HG02973 (cell line): ENCODE measurements around the gene PITPNM1.
"Not testable (repeated sequence)": the region's sequence is repeated elsewhere in the genome, so short reads cannot be mapped to it uniquely, and the experiment has no call there.

Experiments used
- ATAC-seq: cut with Tn5 transposase; IDR thresholded peaks from one replicate; pipeline ENCODE4 v1.9.1; 2021; ENCODE audit warnings: moderate library complexity; ENCODE audit not compliant: unreplicated experiment

Gene PITPNM1

DNA sequence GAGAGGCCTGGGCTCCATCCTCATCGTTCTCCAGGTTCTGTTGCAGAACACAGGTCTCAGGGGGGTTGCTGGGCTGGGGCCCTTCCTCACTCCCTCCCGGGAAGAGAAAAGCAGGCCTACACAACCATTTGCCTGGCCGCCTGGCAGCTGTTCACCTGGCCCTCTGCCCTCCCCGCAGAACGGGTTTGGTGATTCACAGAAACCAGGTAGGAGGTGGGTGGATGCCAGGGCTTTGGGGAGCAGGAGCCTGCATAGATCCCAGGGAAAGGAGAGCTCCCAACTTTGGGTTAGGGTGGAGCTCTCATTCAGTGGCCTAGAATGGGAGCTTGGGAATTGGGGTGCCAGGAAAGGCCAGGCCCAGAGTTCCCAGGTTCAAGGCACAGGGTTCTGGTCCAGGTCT is 37.1 kb downstream of the PITPNM1 start:
- ATAC-seq = no peak

DNA sequence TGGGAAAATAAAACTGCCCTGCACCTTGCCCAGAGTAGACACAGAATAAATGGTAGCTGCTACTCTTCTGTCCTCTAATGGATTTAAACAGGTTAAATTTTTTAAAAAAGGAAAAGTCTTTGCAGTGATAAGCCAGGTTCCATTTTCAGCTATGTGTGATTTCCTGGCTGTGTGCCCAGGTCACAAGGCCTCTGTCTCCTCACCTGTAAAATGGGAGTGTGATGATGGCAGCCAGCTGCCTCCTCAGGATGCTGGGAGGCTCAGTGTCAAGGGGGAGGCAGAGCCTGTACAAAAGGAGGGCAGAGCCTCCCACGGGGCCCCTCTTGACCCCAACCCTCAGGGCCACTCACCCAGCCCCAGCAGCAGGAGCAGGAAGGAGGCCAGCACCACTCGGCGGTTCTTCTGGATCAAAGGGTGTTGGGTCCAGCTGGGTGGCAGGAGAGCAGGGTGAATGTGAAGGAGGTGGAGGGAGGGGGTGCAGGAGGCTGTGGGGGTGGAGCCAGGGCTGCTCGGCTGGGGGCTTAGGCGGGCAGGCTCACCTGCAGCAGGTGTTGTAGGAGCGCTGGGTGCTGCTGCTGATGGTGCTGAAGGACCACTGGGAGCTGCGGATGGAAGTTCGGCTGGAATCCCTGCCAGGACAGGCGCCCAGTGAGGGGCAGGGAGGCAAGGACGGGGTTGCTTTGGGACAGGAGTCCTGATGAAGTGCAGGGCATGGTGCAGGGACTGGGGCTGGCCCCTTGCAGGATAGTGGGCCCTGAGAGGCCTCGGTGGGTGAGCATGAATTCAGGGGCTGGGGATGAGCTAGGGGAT is 38.0 kb downstream of the PITPNM1 start:
- no peak for ATAC-seq

- no peak for ATAC-seq
Measured at GRCh38 chr11:67466367-67466766, 38.8 kb downstream of the PITPNM1 start.

GRCh38 chr11:67465530-67465929 is 39.6 kb downstream of the PITPNM1 start:
- not testable (repeated sequence) for ATAC-seq

GRCh38 chr11:67465189-67465510 is 40.0 kb downstream of the PITPNM1 start:
- no peak for ATAC-seq

DNA sequence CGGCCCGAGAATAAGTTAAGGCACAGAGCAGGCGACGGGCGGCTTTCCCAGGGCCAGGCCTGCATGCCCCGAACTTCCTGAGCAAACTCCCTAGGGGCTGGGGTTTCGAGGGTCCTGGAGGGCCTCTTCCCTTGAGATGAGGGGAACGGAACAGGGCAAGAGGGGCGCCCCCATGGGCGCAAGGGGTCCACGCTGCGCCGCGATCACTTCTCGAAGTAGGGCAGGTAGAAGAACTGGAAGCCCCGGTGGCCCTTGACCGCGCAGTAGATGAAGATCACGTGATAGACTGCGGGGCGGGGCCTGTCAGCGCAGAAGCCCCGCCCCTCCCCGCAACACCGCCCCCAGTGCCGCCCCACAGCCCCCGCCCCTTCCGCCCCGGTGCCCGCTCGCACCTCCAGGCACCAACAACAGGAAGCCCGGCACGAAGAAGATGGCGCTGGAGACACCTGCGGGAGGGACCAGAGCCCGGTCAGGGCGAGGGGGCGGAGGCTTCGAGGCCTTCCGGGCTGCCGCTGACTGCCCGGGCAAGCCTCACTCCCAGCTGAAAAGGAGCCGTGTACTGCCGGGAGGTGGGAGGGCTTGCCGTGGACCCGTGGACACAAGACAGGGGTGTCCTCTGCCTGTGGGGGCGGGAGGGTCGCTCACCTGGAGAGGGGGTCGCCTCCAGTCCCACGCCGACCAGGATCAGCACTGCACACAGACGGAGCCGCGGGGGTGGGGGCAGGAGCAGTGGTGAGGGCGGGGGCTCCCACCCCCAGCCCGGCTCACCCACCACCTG is 40.6 kb downstream of the PITPNM1 start:
- ATAC-seq = peak; percentile 40

DNA sequence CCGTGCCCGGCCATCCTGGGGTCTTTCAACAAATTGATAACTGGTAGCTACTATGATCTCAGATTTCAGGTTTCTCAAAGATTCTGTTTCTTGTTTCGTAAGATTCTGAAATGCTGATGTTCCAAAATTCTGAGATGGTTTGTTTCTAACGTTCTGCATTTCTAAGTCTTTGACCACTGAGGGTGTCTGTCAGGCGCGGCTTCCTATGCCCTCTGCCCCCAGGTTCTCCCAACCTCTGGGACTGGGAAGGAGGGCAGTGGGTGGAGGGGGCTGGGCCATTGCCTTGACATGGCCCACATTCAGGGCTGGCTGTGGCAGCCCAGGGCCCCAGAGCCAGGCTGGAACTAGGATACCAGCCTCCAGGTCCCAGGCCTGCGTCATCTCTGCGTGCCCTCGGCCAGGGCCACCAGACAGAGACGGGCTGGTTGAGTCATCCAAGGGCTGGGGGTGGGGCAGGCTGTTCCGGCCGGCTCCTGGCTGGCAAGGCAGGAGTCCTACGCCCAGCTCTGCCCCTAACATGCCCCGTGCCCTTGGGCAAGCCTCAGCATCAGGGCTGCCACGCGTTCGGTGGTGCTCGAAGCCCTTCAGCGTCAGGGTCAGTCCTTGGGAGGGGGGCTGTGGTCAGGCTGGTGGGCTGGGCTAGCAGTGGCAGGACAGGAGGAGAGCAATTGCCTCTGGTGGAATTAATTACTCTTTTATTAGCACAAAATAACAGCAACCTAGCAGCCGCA is 41.3 kb downstream of the PITPNM1 start:
- no peak for ATAC-seq

DNA sequence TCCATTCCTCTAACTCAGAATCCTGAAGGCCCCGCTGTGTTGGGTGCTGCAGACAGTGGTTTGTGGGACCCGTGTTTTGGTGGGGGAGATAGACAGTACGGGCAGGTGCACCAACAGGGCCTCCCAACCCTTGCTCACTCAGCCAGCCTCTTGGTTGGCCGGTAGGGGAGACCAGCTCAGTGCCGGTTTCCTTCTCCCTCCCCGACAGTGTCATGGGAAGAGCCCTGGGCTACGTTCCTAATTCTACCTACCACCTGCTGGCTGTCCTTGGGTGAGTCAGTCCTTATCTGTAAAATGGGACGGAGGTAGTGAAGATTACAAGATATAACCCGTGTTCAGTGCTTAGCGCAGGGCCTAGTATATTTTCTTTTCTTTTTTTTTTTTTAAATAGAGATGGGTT is 42.0 kb downstream of the PITPNM1 start:
- ATAC-seq = no peak

GRCh38 chr11:67458266-67458665 is 46.9 kb downstream of the PITPNM1 start:
- no peak for ATAC-seq

- no peak for ATAC-seq
Measured at GRCh38 chr11:67457453-67457852, 47.7 kb downstream of the PITPNM1 start.

DNA sequence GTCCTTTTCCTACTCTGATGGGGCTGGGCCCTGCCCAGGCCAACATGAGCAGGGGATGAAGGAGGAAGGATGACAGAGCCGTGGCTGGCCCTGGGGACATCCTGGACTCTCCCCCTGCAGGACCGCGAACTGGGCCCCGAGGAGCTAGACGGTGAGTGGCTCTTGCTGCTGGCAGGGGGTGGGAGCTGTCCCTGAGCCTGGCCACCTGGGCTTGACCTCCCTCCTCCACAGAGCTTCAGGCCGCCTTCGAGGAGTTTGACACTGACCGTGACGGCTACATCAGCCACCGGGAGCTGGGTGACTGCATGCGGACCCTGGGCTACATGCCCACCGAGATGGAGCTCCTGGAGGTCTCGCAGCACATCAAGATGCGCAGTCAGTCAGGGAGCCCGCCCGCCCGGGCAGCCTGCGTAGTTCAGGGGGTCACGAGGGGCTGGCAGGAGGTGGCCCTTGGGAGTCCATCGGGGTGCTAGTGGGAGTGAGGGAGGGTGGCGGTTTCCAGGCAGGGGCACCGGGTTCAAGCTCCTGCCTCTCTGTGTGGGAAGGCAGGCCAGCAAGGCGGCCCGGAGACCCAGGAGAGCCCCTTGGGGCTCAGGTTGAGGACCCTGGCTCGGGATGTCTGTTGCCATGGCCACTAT is 49.0 kb downstream of the PITPNM1 start:
- no peak for ATAC-seq

GRCh38 chr11:67455054-67455453 is 50.1 kb downstream of the PITPNM1 start, which contains the start of gene CABP4:
Gene CABP4, plus strand, starts transcription at chr11:67455354. Its CDS starts 70 bp downstream, at chr11:67455424.
- ATAC-seq = no peak

DNA sequence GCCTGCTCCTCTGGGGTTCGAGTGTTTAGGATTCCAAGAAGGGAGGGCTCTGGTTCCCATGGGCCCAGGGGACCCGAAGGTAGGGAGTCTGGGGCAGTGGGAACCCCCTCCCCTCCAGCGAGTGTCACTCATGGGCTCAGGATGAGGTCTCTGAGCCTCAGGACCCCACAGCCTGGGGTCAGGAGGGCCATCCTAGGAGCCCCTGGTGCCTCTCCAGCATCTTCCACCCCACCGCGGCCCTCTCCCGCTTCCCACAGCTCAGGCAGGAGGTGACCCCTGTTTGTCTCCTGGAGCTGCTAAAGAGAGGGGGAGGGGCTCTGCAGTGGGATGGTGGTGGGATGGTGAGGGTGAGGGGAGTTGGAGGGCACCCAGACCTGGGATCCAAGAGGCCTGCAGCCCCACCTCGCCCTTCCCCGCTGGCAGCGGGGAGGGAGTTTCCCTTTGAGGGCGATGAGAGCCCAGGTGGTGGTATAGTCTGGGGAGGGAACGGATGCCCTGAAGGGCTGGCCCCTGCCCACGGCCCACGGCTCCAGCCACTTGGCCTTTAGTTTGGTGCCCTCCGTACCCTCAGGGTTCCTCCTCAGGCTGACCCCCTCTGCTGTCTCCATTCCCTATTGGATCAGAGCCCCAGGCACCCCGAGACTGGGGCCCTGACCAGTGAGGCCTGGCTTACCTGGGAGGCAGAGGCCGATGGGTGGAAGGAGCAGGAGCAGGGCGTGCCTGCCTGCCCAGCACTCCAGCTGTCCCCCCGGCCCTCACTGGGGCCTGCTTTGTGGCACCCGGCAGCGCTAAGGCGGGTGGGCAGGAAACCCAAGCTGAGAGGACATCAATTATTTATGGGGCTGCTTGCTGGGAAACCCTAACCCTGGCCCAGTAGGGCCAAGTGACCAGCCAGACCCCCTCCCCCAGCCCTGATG is 51.1 kb downstream of the PITPNM1 start:
- ATAC-seq = no peak

GRCh38 chr11:67452141-67452952 is 52.8 kb downstream of the PITPNM1 start, which contains the start of gene GPR152:
Gene GPR152, minus strand, starts transcription at chr11:67452729. Its CDS starts 5 bp downstream, at chr11:67452724.
- no peak for ATAC-seq

DNA sequence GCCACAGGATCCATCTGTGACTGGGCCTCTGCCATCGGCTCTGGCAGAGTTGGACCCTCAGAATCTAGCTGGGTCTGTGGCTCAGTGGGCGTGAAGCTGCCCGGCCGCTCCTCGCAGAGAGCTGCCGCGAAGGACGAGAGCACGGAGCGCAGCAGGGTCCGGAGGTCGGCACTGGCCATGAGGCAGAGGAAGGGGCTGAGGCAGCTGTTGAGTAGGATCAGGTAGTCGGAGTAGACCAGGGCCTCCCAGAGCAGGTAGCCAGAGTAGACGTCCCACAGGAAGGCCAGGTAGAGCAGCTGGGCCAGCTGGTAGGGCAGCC is 53.5 kb downstream of the PITPNM1 start:
- ATAC-seq = no peak

DNA sequence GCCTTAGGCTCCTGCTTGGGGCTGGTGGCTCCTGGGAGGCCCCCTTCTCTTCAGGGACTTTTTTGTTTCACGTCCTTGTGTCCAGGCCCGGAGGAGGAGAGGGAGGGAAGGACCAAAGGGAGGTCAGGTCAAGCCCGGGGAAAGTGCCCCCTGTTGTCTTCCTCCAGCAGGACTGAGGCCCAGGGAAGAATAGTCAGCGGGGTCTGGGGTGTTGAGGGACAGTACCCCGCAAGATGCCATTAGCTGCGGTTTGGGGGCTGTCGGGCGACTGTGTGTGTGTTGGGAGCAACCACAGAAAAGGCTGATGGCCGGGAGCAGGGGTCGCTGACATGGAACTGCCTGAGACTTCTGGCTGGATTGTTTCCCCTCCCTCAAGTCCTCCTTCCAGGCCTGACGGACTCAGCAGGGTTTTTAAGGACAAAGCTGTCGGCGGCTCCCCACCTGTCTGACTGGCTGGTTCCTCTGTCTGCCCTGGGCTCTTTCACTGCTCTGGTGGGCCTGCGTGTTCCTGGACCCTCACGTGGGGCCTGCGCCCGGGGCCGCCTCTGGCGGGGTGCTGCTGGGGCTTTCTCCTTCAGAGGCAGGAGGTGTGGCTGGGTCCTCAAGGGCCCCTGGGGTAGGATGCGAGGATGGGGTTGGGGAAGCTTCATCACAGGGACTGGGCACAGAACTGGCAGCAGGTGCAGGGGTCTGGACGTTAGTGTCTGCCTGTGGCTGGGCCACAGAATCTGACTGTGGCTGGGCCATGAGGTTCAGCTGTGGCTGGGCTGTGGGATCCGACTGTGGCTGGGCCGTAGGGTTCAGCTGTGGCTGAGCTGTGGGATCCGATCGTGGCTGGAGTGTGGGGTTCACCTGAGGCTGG is 54.1 kb downstream of the PITPNM1 start:
- ATAC-seq = no peak

GRCh38 chr11:67449116-67449844 is 55.9 kb downstream of the PITPNM1 start:
- no peak for ATAC-seq

DNA sequence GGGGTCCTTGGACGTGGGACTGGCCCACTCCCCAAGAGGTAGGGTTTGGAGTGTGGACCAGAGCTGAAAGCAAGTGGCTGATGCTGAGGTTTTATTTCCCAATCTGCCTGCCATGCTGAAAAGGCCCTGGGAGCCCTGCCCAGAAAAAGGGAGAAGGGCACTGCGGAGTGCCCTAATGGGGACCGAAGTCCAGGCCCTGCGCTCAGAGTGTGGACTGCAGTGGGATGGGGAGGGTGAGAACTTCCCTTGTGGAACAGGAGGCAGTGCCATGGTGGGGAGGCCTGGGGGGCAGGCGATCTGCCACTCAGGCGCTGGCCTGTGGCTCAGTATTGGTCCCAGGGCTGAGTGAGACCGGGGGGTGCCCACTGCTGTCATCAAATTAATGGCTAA is 56.9 kb downstream of the PITPNM1 start:
- no peak for ATAC-seq
